A549 (cell line): Measurements from ENCODE around the gene EBNA1BP2. TPM values are rescaled to one million over a fixed set of nuclear protein-coding genes. Genes with fewer than 3 reads are reported as not detected.
A peak's percentile ranks its signal among the peaks of the same experiment; 100 is the strongest.

Experiments used
- ATAC-seq, 2 experiments: fragments of 200-7000 bp in 1 of 2; fragments of >200 bp in 1 of 2; cut with Nextera tagmentation in 1 of 2; cut with Tn5 transposase in 1 of 2; 3 replicates each; pipeline versions ENCODE4 v1.8.0 to v1.9.1; 2018 to 2020; ENCODE audit warnings: mild to moderate bottlenecking in 1 of 2, moderate library complexity in 1 of 2
- CTCF ChIA-PET: fragments of 300-600 bp; sonication (Branson Sonifier 250); formaldehyde crosslinking; extraction: SDS; loops from one replicate; lab custom pipeline; 2021; ENCODE audit warnings: antibody characterized with exemption, inconsistent platforms; lab: Yijun Ruan, JAX
- POLR2A ChIA-PET: fragments of 350-600 bp; formaldehyde crosslinking; extraction: SDS; loops from one replicate; lab custom pipeline; 2021; ENCODE audit warnings: antibody characterized with exemption, inconsistent platforms; lab: Yijun Ruan, JAX
- DNase-seq, 2 experiments: peaks; one replicate each; pipeline versions ENCODE4 v3.0.0 to v3.0.0-alpha.2; 2011 to 2016; ENCODE audit warnings: low read depth in 1 of 2, low spot score in 1 of 2
- FAIRE-seq: peaks from 2 replicates; lab custom pipeline; 2011; peaks lifted over from hg19 to GRCh38; lab: Jason Lieb, UNC
- H3K27ac ChIP-seq, 2 experiments: fragments of >200 bp; sonication (Bioruptor Twin); formaldehyde crosslinking; 3 replicates each; pipeline ENCODE4 v1.5.1; 2016 to 2017
- H3K4me1 ChIP-seq: fragments of >200 bp; sonication (Bioruptor Twin); formaldehyde crosslinking; 3 replicates; pipeline ENCODE4 v1.6.1; 2016
- H3K4me2 ChIP-seq: fragments of >200 bp; sonication (Bioruptor Twin); formaldehyde crosslinking; 3 replicates; pipeline ENCODE4 v1.6.1; 2016
- H3K4me3 ChIP-seq: fragments of >200 bp; sonication (Bioruptor Twin); formaldehyde crosslinking; 3 replicates; pipeline ENCODE4 v1.5.1; 2016
- H3K9me3 ChIP-seq: fragments of >200 bp; sonication (Bioruptor Twin); formaldehyde crosslinking; 3 replicates; pipeline ENCODE4 v1.6.1; 2016
- BHLHE40 ChIP-seq: IDR thresholded peaks from 2 replicates; pipeline ENCODE4 v1.6.1; 2012; ENCODE audit warnings: low read depth, low read length, inconsistent platforms
- CBX2 ChIP-seq: fragments of 200-600 bp; sonication (generic); IDR thresholded peaks from 2 replicates; pipeline ENCODE4 v1.6.1; 2016; ENCODE audit warnings: low read depth, mild to moderate bottlenecking, borderline replicate concordance
- CBX8 ChIP-seq: fragments of 200-600 bp; sonication (generic); IDR thresholded peaks from 2 replicates; pipeline ENCODE4 v1.6.1; 2016
- CEBPB ChIP-seq, 2 experiments: fragments of >200 bp in 1 of 2; sonication (Bioruptor Twin) in 1 of 2; formaldehyde crosslinking in 1 of 2; IDR thresholded peaks; 2 replicates each; pipeline ENCODE4 v1.6.1; 2012 to 2016
- EHF ChIP-seq: fragments of 250-450 bp; sonication (Bioruptor Pico); IDR thresholded peaks from 2 replicates; pipeline ENCODE4 v1.5.0; 2020; ENCODE audit warnings: mild to moderate bottlenecking
- EP300 ChIP-seq, 2 experiments: fragments of >200 bp; sonication (Bioruptor Twin); formaldehyde crosslinking; IDR thresholded peaks; 2 replicates in 1 of 2; 3 replicates in 1 of 2; pipeline ENCODE4 v1.6.1; 2016 to 2017
- ESRRA ChIP-seq: fragments of 150-350 bp; IDR thresholded peaks from 2 replicates; pipeline ENCODE4 v1.6.1; 2014; ENCODE audit warnings: mild to moderate bottlenecking, low read length, borderline replicate concordance
- FOSL2 ChIP-seq, 2 experiments: fragments of 450-650 bp in 1 of 2; fragments of >200 bp in 1 of 2; sonication (Bioruptor Twin) in 1 of 2; formaldehyde crosslinking; IDR thresholded peaks; 2 replicates each; pipeline versions ENCODE4 v1.5.0 to v1.6.1; 2016 to 2020; ENCODE audit warnings: mild to moderate bottlenecking in 1 of 2, moderate library complexity in 1 of 2
- FOXS1 ChIP-seq: fragments of 250-450 bp; sonication (Bioruptor Pico); IDR thresholded peaks from 2 replicates; pipeline ENCODE4 v1.5.0; 2020; ENCODE audit warnings: mild to moderate bottlenecking, moderate library complexity
- GATA3 ChIP-seq: IDR thresholded peaks from 2 replicates; pipeline ENCODE4 v1.6.1; 2012; ENCODE audit warnings: borderline replicate concordance
- HDAC2 ChIP-seq: fragments of 200-600 bp; sonication (generic); IDR thresholded peaks from 2 replicates; pipeline ENCODE4 v1.6.1; 2016
- HOXA7 ChIP-seq: fragments of 250-450 bp; sonication (Bioruptor Pico); IDR thresholded peaks from 2 replicates; pipeline ENCODE4 v1.5.0; 2020; ENCODE audit warnings: mild to moderate bottlenecking, moderate library complexity
- HOXB13 ChIP-seq: fragments of 250-450 bp; sonication (Bioruptor Pico); IDR thresholded peaks from 2 replicates; pipeline ENCODE4 v1.5.0; 2020; ENCODE audit warnings: low read depth, mild to moderate bottlenecking, moderate library complexity
- HOXB5 ChIP-seq: fragments of 250-450 bp; sonication (Bioruptor Pico); IDR thresholded peaks from 2 replicates; pipeline ENCODE4 v1.5.0; 2020; ENCODE audit warnings: mild to moderate bottlenecking, moderate library complexity
- MAFK ChIP-seq: fragments of 450-650 bp; IDR thresholded peaks from 2 replicates; pipeline ENCODE4 v1.6.1; 2014; ENCODE audit not compliant: partially characterized antibody
- MYC ChIP-seq: IDR thresholded peaks from 2 replicates; pipeline ENCODE4 v1.6.1; 2012; ENCODE audit warnings: mild to moderate bottlenecking, inconsistent platforms, low read length, improper control_type of control experiment, borderline replicate concordance
- POLR2A ChIP-seq: IDR thresholded peaks from 2 replicates; pipeline ENCODE4 v1.6.1; 2012; ENCODE audit warnings: mild to moderate bottlenecking, low read length
- POLR2AphosphoS2 ChIP-seq: conservative IDR thresholded peaks from 2 replicates; pipeline ENCODE4 v1.6.1; 2012; ENCODE audit warnings: low read length, improper control_type of control experiment, inconsistent platforms
- SREBF2 ChIP-seq: fragments of 450-650 bp; IDR thresholded peaks from 2 replicates; pipeline ENCODE4 v1.6.1; 2014; ENCODE audit warnings: mild to moderate bottlenecking, moderate library complexity
- TP53 ChIP-seq: fragments of 250-450 bp; sonication (Bioruptor Pico); IDR thresholded peaks from 2 replicates; pipeline ENCODE4 v1.5.0; 2021; ENCODE audit warnings: mild to moderate bottlenecking, moderate library complexity
- USF2 ChIP-seq: fragments of 450-650 bp; IDR thresholded peaks from 2 replicates; pipeline ENCODE4 v1.6.1; 2014; ENCODE audit warnings: antibody characterized with exemption
- ZC3H11A ChIP-seq: fragments of 450-650 bp; IDR thresholded peaks from 2 replicates; pipeline ENCODE4 v1.6.1; 2014; ENCODE audit warnings: antibody characterized with exemption, mild to moderate bottlenecking
- WGBS: methylation state at CpG from one replicate; pipeline ENCODE4 v1.1.6; 2017; ENCODE audit errors: missing lambda C conversion rate; 5-methylcytosine and 5-hydroxymethylcytosine counted together
- polyA plus RNA-seq, 4 experiments: library from polyadenylated mRNA; depleted of rRNA in 3 of 4; stranded (reverse); fragments of >200 nt; fragmentation: RNase III in 1 of 4; extraction: RNeasy Plus Mini Kit Qiagen cat#74134 plus additional on column Dnase treatment in 1 of 4; gene quantifications; 2 replicates in 3 of 4; 3 replicates in 1 of 4; pipeline ENCODE4 v1.2.3, GENCODE V29; 2011 to 2017
- TF ChIP-seq, protein P1 (sequence below): fragments of 250-450 bp; sonication (Bioruptor Pico); IDR thresholded peaks from 2 replicates; pipeline ENCODE4 v1.5.0; 2021; ENCODE audit warnings: mild to moderate bottlenecking, moderate library complexity, borderline replicate concordance

The EBNA1BP2 gene
- polyA plus RNA-seq, 2 of the 4 experiments (the other 2 are of a cell fraction) = 109 to 151 TPM

DNA sequence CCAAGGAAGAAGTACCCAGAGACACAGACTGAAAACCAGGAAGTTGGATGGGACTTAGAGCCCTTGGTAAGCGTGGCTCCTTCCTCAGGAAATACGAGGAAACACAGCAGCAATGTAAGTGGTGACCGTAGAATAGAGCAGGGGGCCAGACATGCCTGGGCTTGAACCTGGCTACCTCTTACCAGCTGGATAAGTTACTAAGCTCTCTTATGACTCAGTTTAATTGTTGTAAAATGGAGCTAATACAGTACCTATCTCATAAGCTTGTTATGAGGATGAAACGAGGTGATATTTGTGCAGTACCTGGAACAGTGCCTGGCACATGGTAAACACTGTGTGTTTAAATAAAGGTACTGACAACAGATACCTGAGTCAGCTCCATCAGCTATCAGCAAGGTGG, 19.2 kb downstream of the EBNA1BP2 start:
- FAIRE-seq (no peak), DNase-seq (no peak), ATAC-seq (no peak)
- WGBS = 75% methylated on average over 4 of the region's 4 CpGs
- no peak overlapping the region for H3K4me3 ChIP-seq
- H3K4me2 ChIP-seq = no peak overlapping the region
- no peaks in the 10 kb centered on the region for H3K4me1 ChIP-seq
- H3K9me3 ChIP-seq = no peaks in the 10 kb centered on the region
- ChIA-PET CTCF (interaction anchor here (0.6 kb wide), 1 partner anchor 169 kb away, joined by 3 read pairs; no protein-coding TSS in a partner anchor), POLR2A (no interaction called here)
- peak overlapping the region; percentile 17 to 54; a peak in 2 of 6 replicates for H3K27ac ChIP-seq
- TF ChIP-seq HDAC2 (no peak), HOXA7 (no peak), HOXB5 (no peak), CBX2 (no peak), EP300 (IDR thresholded peaks at IDR 0.05) (no peak), USF2 (no peak), POLR2A (no peak), GATA3 (no peak), MAFK (no peak), TP53 (no peak)
- TF ChIP-seq, protein P1, sequence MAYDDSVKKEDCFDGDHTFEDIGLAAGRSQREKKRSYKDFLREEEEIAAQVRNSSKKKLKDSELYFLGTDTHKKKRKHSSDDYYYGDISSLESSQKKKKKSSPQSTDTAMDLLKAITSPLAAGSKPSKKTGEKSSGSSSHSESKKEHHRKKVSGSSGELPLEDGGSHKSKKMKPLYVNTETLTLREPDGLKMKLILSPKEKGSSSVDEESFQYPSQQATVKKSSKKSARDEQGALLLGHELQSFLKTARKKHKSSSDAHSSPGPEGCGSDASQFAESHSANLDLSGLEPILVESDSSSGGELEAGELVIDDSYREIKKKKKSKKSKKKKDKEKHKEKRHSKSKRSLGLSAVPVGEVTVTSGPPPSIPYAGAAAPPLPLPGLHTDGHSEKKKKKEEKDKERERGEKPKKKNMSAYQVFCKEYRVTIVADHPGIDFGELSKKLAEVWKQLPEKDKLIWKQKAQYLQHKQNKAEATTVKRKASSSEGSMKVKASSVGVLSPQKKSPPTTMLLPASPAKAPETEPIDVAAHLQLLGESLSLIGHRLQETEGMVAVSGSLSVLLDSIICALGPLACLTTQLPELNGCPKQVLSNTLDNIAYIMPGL (CRISPR knock-in tag) = no peak

DNA sequence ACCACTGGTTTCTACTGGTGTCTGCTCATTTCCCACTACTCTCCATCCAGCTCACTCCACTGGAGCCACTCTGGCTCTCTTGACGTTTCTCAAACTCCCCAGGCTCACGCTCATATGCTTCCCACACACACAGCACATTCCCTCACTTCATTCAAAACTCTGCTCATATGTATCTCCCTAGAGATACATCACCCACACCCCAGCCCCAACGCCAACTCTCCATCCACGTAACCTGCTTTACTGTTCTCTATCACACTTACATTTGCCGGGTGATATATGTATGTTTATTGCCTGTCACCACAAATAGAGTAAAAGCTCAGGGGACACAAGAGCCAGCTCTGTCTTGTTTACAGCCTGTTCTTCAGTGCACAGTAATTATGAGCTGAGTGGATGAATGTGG, 22.2 kb downstream of the EBNA1BP2 start:
- Histone ChIP-seq H3K27ac (no peak overlapping the region), H3K4me2 (no peak overlapping the region), H3K9me3 (no peaks in the 10 kb centered on the region), H3K4me1 (no peaks in the 10 kb centered on the region), H3K4me3 (no peak overlapping the region)
- POLR2A ChIA-PET = no interaction called here
- CTCF ChIA-PET = no interaction called here
- TF ChIP-seq SREBF2 = no peak
- no peak for TF ChIP-seq CBX8
- TF ChIP-seq ZC3H11A = no peak
- no peak for TF ChIP-seq MYC
- ATAC-seq (no peak), FAIRE-seq (no peak), DNase-seq (no peak)
- WGBS = 87% methylated on average over 5 of the region's 5 CpGs

DNA sequence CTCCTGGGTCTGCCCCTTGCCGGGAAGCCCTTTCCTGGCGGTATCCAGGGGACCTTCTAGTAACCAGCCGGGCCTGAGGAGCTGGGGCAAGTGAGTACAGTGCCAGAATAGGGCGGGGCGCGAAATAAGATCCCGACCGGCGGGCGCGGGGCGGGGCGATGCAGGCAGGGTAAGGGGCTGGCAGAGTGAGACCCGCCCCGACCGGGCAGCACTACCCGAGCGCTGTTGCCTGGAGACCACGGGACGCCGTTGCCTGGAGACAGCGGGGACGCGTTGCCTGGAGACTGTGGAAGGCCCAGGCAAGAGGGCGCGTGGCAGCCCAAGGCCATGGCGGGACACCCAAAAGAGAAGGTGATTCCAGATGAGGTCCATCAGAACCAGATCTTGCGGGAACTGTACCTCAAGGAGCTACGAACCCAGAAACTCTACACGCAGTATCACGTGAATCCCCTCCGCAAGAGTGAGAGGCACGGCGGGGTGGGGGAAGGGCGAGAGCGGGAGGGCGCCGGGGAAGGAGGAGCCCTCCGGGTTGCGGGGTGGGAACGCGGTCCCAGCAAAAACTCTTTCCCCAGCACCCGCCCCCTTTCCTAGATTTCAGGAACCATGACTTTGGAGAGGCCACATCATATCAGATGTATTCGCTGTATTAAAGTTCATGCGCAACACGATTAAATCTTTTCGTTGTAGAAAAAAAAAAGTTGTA, 24.3 kb downstream of the EBNA1BP2 start:
- WGBS = 51% methylated on average over 30 of the region's 47 CpGs
- ChIA-PET CTCF (no interaction called here), POLR2A (interaction anchor here (1.1 kb wide), 1 partner anchor 24 kb away, joined by 3 read pairs; the partner anchor contains the start of genes CFAP57 and EBNA1BP2)
- peaks cover 11% of the 10 kb centered on the region; the same call in 1 of the 3 replicates for H3K4me1 ChIP-seq
- no peak for TF ChIP-seq POLR2AphosphoS2
- no peak for TF ChIP-seq POLR2A
- TF ChIP-seq ESRRA = no peak
- H3K9me3 ChIP-seq = no peaks in the 10 kb centered on the region
- H3K27ac ChIP-seq = peak overlapping the region in 1 of 2 experiments; percentile 45; a peak in 3 of 6 replicates
- peak overlapping the region; percentile 72 for H3K4me2 ChIP-seq
- FAIRE-seq (no peak), DNase-seq (peak in 1 of 2 experiments; percentile 64), ATAC-seq (peak; percentile 84 to 92)
- H3K4me3 ChIP-seq = peak overlapping the region; percentile 47

DNA sequence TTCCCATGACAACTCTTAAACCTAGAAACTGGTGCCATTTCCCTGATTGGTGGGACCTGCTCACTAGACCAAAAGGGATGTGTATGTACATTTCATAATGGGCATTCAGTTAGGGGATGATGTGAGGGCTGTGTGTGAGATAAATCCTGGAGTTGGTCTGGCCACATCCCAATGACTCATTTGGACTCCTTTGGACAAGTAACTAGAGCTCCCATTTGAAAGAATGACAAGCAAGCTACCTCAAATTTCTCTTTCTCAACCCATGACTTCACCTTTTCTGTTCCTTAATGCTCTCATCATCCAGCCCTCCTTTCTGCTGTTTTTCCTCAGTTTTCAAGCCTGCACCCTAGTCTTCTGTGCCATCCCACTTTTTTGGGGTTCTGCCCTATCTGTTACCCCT, 27.9 kb downstream of the EBNA1BP2 start:
- Histone ChIP-seq H3K9me3 (no peaks in the 10 kb centered on the region), H3K4me2 (no peak overlapping the region), H3K4me1 (peaks cover 11% of the 10 kb centered on the region; the same call in 1 of the 3 replicates), H3K27ac (no peak overlapping the region), H3K4me3 (no peak overlapping the region)
- no peak for FAIRE-seq
- TF ChIP-seq GATA3 (no peak), EHF (no peak), FOSL2 (IDR thresholded peaks at IDR 0.05) (no peak), FOSL2 (CRISPR knock-in tag; IDR thresholded peaks at IDR 0.05) (no peak), CEBPB (IDR thresholded peaks at IDR 0.05) (peak in 1 of 2 experiments; percentile 44; a peak in 1 of 4 replicates), FOXS1 (CRISPR knock-in tag) (no peak), HOXB5 (no peak), BHLHE40 (no peak), HOXB13 (CRISPR knock-in tag) (no peak)
- no peak for ATAC-seq
- ChIA-PET POLR2A (no interaction called here), CTCF (interaction anchor here (1.0 to 1.5 kb wide), 4 partner anchors 12 to 231 kb away, joined by 3 to 4 read pairs (median 3); no protein-coding TSS in a partner anchor)
- DNase-seq = peak in 1 of 2 experiments; percentile 31
